SU-DHL-6 (cell line): Measurements from ENCODE around the gene DPH7.
A peak's percentile ranks its signal among the peaks of the same experiment; 100 is the strongest.
"Not testable (repeated sequence)": the region's sequence is repeated elsewhere in the genome, so short reads cannot be mapped to it uniquely, and the experiment has no call there.

Experiments
- H2AFZ ChIP-seq: fragments of 200-600 bp; sonication (generic); 2 replicates; pipeline ENCODE4 v1.6.1; 2014; ENCODE audit warnings: low read depth, mild to moderate bottlenecking, moderate library complexity, mixed read lengths, antibody characterized with exemption, low read length; ENCODE audit not compliant: severe bottlenecking
- H3F3A ChIP-seq: fragments of 200-600 bp; shearing (Covaris generic); 2 replicates; pipeline ENCODE4 v1.6.0; 2016; ENCODE audit warnings: antibody characterized with exemption, mild to moderate bottlenecking; ENCODE audit not compliant: insufficient read depth
- H3K27ac ChIP-seq: fragments of 200-600 bp; sonication (generic); 2 replicates; pipeline ENCODE4 v1.5.1; 2016; ENCODE audit warnings: low read depth, mild to moderate bottlenecking, low read length, moderate library complexity, mixed read lengths
- H3K27me3 ChIP-seq: fragments of 200-600 bp; sonication (generic), shearing (Covaris generic); 2 replicates; pipeline ENCODE4 v1.6.0; 2014; ENCODE audit warnings: mild to moderate bottlenecking, low read length
- H3K36me3 ChIP-seq: fragments of 200-600 bp; sonication (generic); 2 replicates; pipeline ENCODE4 v1.6.1; 2014; ENCODE audit warnings: mild to moderate bottlenecking, low read length, mixed read lengths
- H3K4me2 ChIP-seq: fragments of 300-600, 200-600 bp; shearing (Covaris generic), sonication (generic); 2 replicates; pipeline ENCODE4 v1.6.0; 2014; ENCODE audit warnings: low read length, low read depth, mild to moderate bottlenecking; ENCODE audit not compliant: poor library complexity, severe bottlenecking
- H3K4me3 ChIP-seq: fragments of 200-600 bp; sonication (generic); 2 replicates; pipeline ENCODE4 v1.5.1; 2014; ENCODE audit warnings: antibody characterized with exemption, low read length, mild to moderate bottlenecking, mixed read lengths; ENCODE audit not compliant: insufficient read depth, poor library complexity, severe bottlenecking
- H3K79me2 ChIP-seq: fragments of 200-600 bp; sonication (generic); 2 replicates; pipeline ENCODE4 v1.6.1; 2014; ENCODE audit warnings: mild to moderate bottlenecking, low read length, moderate library complexity; ENCODE audit not compliant: insufficient read depth
- H3K9ac ChIP-seq: fragments of 200-600 bp; sonication (generic); 2 replicates; pipeline ENCODE4 v1.7.0; 2014; ENCODE audit warnings: mild to moderate bottlenecking, low read length
- H3K9me2 ChIP-seq: fragments of 200-600 bp; sonication (generic); replicated peaks from 2 replicates; pipeline ENCODE4 v1.6.1; 2014; ENCODE audit warnings: low read length; ENCODE audit not compliant: insufficient read depth
- H3K9me3 ChIP-seq: fragments of 200-600 bp; sonication (generic); 2 replicates; pipeline ENCODE4 v1.6.1; 2014; ENCODE audit warnings: low read length, mixed read lengths; ENCODE audit not compliant: insufficient read depth
- H4K20me1 ChIP-seq: fragments of 200-600 bp; sonication (generic); 2 replicates; pipeline ENCODE4 v1.6.1; 2014; ENCODE audit warnings: low read depth, mild to moderate bottlenecking, antibody characterized with exemption, low read length, moderate library complexity, mixed read lengths
- EZH2phosphoT487 ChIP-seq: fragments of 200-600 bp; sonication (generic), shearing (Covaris generic); conservative IDR thresholded peaks from 2 replicates; pipeline ENCODE4 v1.6.1; 2018; ENCODE audit warnings: mild to moderate bottlenecking, antibody characterized with exemption, low read length, moderate library complexity, mixed read lengths
- TF ChIP-seq, protein P1 (sequence below): fragments of 200-600 bp; sonication (generic); IDR thresholded peaks from one replicate; pipeline ENCODE4 v1.5.1; 2017; ENCODE audit warnings: antibody characterized with exemption, mild to moderate bottlenecking, low read length, moderate library complexity; ENCODE audit not compliant: insufficient read depth, poor library complexity, severe bottlenecking

Gene DPH7

DNA sequence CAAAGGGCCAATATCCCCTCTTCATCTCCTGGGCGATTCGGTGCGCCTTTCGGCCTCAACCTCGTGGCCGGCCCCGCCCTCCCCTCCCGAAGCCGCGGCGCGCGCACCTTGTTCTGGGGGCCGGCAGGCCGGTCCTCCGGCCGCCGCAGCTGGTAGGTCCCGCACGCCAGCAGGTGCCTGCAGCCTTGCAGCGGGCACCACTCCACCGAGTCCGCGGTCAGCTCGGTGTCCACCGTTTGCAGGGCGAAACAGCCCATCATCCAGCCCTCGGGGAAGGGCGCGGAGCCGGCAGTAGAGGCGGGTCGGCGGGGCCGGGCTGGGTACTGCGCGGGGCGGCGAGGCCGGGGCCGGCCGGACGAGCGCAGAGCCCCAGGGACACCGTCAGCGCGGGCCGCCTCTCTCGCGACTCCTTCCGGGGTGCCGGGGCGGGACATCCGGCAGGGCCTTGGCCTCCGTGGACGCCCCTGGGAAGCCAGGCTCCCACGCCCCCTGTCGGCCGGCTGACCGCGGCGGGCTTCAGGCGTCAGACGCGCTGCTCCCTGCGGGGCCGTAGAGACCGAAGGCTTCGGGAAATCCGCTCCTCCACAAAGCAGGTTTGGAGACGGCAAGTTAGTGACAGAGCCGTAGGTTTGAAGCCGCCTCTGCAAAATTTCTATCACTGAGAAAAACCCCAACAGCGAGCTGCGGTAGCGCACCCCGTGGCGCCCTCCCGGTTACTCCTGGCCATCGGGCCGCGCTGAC, at the start of gene DPH7:
Gene DPH7 (minus strand): TSS at position 408 of the 741 bp plus-strand sequence. CDS start 148 bp downstream, at position 260.
- Histone ChIP-seq H3F3A (0 out of 2 replicates have a peak, but pooled peaks cover 8% of the 10 kb centered on the region), H3K36me3 (no peaks in the 10 kb centered on the region), H3K79me2 (peaks cover 23% of the 10 kb centered on the region), H3K9me2 (no peaks in the 10 kb centered on the region), H3K9me3 (no peaks in the 10 kb centered on the region), H4K20me1 (no peaks in the 10 kb centered on the region; the same call in 1 of the 2 replicates), H3K9ac (peak within 1 kb of the TSS; percentile 90), H3K4me2 (peak within 1 kb of the TSS; percentile 94), H3K27ac (peak within 1 kb of the TSS; percentile 51), H3K27me3 (no peaks in the 10 kb centered on the region), H3K4me3 (peak within 1 kb of the TSS; percentile 82), H2AFZ (peak within 1 kb of the TSS; percentile 79)
- no peak for TF ChIP-seq EZH2phosphoT487
- TF ChIP-seq, protein P1, sequence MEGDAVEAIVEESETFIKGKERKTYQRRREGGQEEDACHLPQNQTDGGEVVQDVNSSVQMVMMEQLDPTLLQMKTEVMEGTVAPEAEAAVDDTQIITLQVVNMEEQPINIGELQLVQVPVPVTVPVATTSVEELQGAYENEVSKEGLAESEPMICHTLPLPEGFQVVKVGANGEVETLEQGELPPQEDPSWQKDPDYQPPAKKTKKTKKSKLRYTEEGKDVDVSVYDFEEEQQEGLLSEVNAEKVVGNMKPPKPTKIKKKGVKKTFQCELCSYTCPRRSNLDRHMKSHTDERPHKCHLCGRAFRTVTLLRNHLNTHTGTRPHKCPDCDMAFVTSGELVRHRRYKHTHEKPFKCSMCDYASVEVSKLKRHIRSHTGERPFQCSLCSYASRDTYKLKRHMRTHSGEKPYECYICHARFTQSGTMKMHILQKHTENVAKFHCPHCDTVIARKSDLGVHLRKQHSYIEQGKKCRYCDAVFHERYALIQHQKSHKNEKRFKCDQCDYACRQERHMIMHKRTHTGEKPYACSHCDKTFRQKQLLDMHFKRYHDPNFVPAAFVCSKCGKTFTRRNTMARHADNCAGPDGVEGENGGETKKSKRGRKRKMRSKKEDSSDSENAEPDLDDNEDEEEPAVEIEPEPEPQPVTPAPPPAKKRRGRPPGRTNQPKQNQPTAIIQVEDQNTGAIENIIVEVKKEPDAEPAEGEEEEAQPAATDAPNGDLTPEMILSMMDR, result peak; percentile 88

DNA sequence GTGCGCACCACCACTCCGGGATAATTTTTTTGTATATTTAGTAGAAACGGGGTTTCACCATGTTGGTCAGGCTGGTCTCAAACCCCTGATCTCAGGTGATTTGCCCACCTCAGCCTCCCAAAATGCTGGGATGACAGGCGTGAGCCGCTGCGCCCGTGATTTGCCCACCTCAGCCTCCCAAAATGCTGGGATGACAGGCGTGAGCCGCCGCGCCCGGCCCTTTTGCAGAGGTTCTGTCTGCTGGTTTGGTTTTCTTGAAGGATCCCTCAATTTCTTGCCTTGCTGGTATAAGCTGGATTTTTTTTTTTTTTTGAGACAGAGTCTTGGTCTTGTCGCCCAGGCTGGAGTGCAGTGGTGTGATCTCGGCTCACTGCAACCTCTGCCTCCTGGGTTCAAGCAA, 48.7 kb upstream of the DPH7 start:
- H2AFZ ChIP-seq, H3K36me3 ChIP-seq, H3K4me3 ChIP-seq, H3F3A ChIP-seq, H3K9me3 ChIP-seq, H3K9me2 ChIP-seq, H4K20me1 ChIP-seq, H3K27me3 ChIP-seq, H3K27ac ChIP-seq, H3K9ac ChIP-seq: not testable (repeated sequence)
- H3K79me2 ChIP-seq, result peaks cover 96% of the 10 kb centered on the region
- peak overlapping the region; percentile 48 for H3K4me2 ChIP-seq

DNA sequence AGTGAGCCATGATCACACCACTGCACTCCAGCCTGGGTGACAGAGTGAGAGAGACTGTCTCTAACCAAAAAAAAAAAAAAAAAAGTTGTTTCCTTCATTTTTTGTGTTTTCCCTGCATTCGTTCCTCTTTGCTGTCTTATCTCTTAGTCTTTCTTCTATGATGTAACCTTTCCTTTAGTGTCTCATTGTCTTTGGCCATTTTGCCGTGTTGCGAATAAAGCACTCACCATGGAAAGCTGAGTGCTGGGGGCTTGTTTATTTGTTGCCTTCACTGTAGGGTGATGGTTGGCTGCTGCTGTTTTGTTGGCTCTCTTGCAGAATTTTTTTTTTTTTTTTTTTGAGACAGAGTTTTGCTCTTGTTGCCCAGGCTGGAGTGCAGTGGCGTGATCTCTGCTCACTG, 47.7 kb upstream of the DPH7 start:
- no peak for TF ChIP-seq EZH2phosphoT487
- TF ChIP-seq, protein P1, result no peak
- no peaks in the 10 kb centered on the region for H3K36me3 ChIP-seq

DNA sequence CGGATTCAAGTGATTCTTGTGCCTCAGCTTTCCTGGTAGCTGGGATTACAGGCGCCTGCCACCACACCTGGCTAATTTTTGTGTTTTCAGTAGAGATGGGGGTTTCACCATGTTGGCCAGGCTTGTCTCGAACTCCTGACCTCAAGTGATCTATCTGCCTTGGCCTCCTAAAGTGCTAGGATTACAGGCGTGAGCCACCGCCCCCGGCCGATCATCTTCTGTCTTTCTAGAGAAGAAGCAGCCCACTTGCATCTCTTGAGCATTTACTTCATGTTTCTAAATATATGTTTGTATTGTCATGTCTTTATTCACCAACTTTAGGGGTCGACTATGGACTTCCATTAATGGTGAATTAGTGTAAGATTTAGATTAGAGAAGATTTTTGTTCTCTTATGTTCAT, 43.5 kb upstream of the DPH7 start:
- H3K79me2 ChIP-seq, result peaks cover 87% of the 10 kb centered on the region
- H3F3A ChIP-seq, result not testable (repeated sequence)

More for the DNA sequence above, 47.7 kb upstream of the DPH7 start:
- no peaks in the 10 kb centered on the region for H3K9me3 ChIP-seq
- no peaks in the 10 kb centered on the region for H3K9me2 ChIP-seq
- peak overlapping the region; percentile 23; the same call in 1 of the 2 replicates for H3K27ac ChIP-seq
- H3K79me2 ChIP-seq, result peaks cover 95% of the 10 kb centered on the region
- H4K20me1 ChIP-seq, result no peaks in the 10 kb centered on the region
- no peak overlapping the region for H3K9ac ChIP-seq
- H3F3A ChIP-seq, result 0 out of 2 replicates have a peak, but pooled peaks cover 3% of the 10 kb centered on the region
- H3K4me3 ChIP-seq, result no peak overlapping the region
- peak overlapping the region; percentile 31 for H3K4me2 ChIP-seq
- H3K27me3 ChIP-seq, result no peaks in the 10 kb centered on the region
- no peak overlapping the region for H2AFZ ChIP-seq

More for the DNA sequence above, 43.5 kb upstream of the DPH7 start:
- not testable (repeated sequence) for H3K4me3 ChIP-seq, H3K9me3 ChIP-seq, H3K4me2 ChIP-seq, H2AFZ ChIP-seq, H3K27ac ChIP-seq, H3K27me3 ChIP-seq, H3K9me2 ChIP-seq, H4K20me1 ChIP-seq, H3K36me3 ChIP-seq, H3K9ac ChIP-seq
